GM18499 (cell line): Measurements from ENCODE around the gene HSD17B7.
"Not testable (repeated sequence)": the region's sequence is repeated elsewhere in the genome, so short reads cannot be mapped to it uniquely, and the experiment has no call there.

Source experiments
- ATAC-seq: cut with Tn5 transposase; IDR thresholded peaks from one replicate; pipeline ENCODE4 v1.9.1; 2021; ENCODE audit warnings: moderate number of reproducible peaks; ENCODE audit not compliant: insufficient read depth, unreplicated experiment

HSD17B7 gene

GRCh38 chr1:162799995-162800830, 9.7 kb downstream of the HSD17B7 start:
- not testable (repeated sequence) for ATAC-seq

- not testable (repeated sequence) for ATAC-seq
Measured at GRCh38 chr1:162807503-162807902, 17.0 kb downstream of the HSD17B7 start.

- not testable (repeated sequence) for ATAC-seq
Measured at GRCh38 chr1:162812357-162812756, 21.9 kb downstream of the HSD17B7 start.

- ATAC-seq = not testable (repeated sequence)
Measured at GRCh38 chr1:162818136-162818535, 27.6 kb downstream of the HSD17B7 start.

- ATAC-seq = not testable (repeated sequence)
Measured at GRCh38 chr1:162818666-162819065, 28.2 kb downstream of the HSD17B7 start.

GRCh38 chr1:162822391-162823200, 32.1 kb downstream of the HSD17B7 start:
- no peak for ATAC-seq

- ATAC-seq = no peak
Measured at GRCh38 chr1:162823231-162823630, 32.7 kb downstream of the HSD17B7 start.

GRCh38 chr1:162823771-162824525, 33.4 kb downstream of the HSD17B7 start:
- no peak for ATAC-seq

- no peak for ATAC-seq
Measured at GRCh38 chr1:162829268-162829667, 38.8 kb downstream of the HSD17B7 start.

GRCh38 chr1:162832470-162832869, 42.0 kb downstream of the HSD17B7 start:
- ATAC-seq = no peak

GRCh38 chr1:162835157-162835899, 44.8 kb downstream of the HSD17B7 start:
- ATAC-seq = peak; percentile 93

- no peak for ATAC-seq
Measured at GRCh38 chr1:162838863-162839262, 48.4 kb downstream of the HSD17B7 start.

- no peak for ATAC-seq
Measured at GRCh38 chr1:162840250-162840839, 49.8 kb downstream of the HSD17B7 start.

GRCh38 chr1:162844153-162844552, 53.7 kb downstream of the HSD17B7 start:
- no peak for ATAC-seq

GRCh38 chr1:162846256-162847212, 56.0 kb downstream of the HSD17B7 start:
- no peak for ATAC-seq

GRCh38 chr1:162847839-162848453, 57.4 kb downstream of the HSD17B7 start:
- ATAC-seq = no peak

GRCh38 chr1:162849711-162850110, 59.2 kb downstream of the HSD17B7 start:
- no peak for ATAC-seq

GRCh38 chr1:162851341-162851740, 60.8 kb downstream of the HSD17B7 start:
- no peak for ATAC-seq
